ENCODE data around the gene WDR5.

WDR5 gene

GRCh38 chr9:134169724-134170401 is 34.0 kb downstream of the WDR5 start:
- Histone ChIP-seq H3K27ac (no peak overlapping the region), H3K4me1 (ENCODE audit: low read depth, poor library complexity, severe bottlenecking) (peaks cover 6% of the 10 kb centered on the region), H3K9ac (no peak overlapping the region), H3K27me3 (ENCODE audit: insufficient read depth, low read depth) (no peaks in the 10 kb centered on the region), H4K20me1 (ENCODE audit: insufficient read depth) (no peaks in the 10 kb centered on the region), H3K79me2 (ENCODE audit: insufficient read depth, low read depth) (no peaks in the 10 kb centered on the region), H3K36me3 (ENCODE audit: insufficient read depth) (no peaks in the 10 kb centered on the region), H3K4me2 (no peak overlapping the region), H2AFZ (ENCODE audit: low read depth) (no peak overlapping the region), H3K4me3 (IDR thresholded peaks at IDR 0.05; ENCODE audit: insufficient read depth, low read depth, low read length) (no peak overlapping the region)
- no peak for TF ChIP-seq CTCF (conservative IDR thresholded peaks at IDR 0.05; ENCODE audit: low read depth, low read length)

- TF ChIP-seq CTCF (conservative IDR thresholded peaks at IDR 0.05; ENCODE audit: low read depth, low read length), result no peak
- Histone ChIP-seq H3K36me3 (ENCODE audit: insufficient read depth) (no peaks in the 10 kb centered on the region), H4K20me1 (ENCODE audit: insufficient read depth) (no peaks in the 10 kb centered on the region), H3K9ac (no peak overlapping the region), H3K4me1 (ENCODE audit: low read depth, poor library complexity, severe bottlenecking) (peaks cover 8% of the 10 kb centered on the region), H2AFZ (ENCODE audit: low read depth) (no peak overlapping the region), H3K79me2 (ENCODE audit: insufficient read depth, low read depth) (no peaks in the 10 kb centered on the region), H3K4me3 (IDR thresholded peaks at IDR 0.05; ENCODE audit: insufficient read depth, low read depth, low read length) (no peak overlapping the region), H3K27ac (no peak overlapping the region), H3K4me2 (no peak overlapping the region), H3K27me3 (ENCODE audit: insufficient read depth, low read depth) (no peaks in the 10 kb centered on the region)
Observed at GRCh38 chr9:134170532-134171315, 34.8 kb downstream of the WDR5 start.

GRCh38 chr9:134171316-134172197 is 35.7 kb downstream of the WDR5 start:
- Histone ChIP-seq H2AFZ (ENCODE audit: low read depth) (no peak overlapping the region), H3K36me3 (ENCODE audit: insufficient read depth) (no peaks in the 10 kb centered on the region), H3K27ac (no peak overlapping the region), H3K27me3 (ENCODE audit: insufficient read depth, low read depth) (peaks cover 5% of the 10 kb centered on the region; the same call in 1 of the 2 replicates), H3K79me2 (ENCODE audit: insufficient read depth, low read depth) (no peaks in the 10 kb centered on the region), H3K9ac (no peak overlapping the region), H3K4me3 (IDR thresholded peaks at IDR 0.05; ENCODE audit: insufficient read depth, low read depth, low read length) (no peak overlapping the region), H4K20me1 (ENCODE audit: insufficient read depth) (no peaks in the 10 kb centered on the region), H3K4me2 (no peak overlapping the region), H3K4me1 (ENCODE audit: low read depth, poor library complexity, severe bottlenecking) (peaks cover 7% of the 10 kb centered on the region)
- no peak for TF ChIP-seq CTCF (conservative IDR thresholded peaks at IDR 0.05; ENCODE audit: low read depth, low read length)

Data from KMS-11 (cell line).